CD4-positive, alpha-beta T cell treated with Interleukin-6 for 4 hours (primary cell): ENCODE measurements around the gene CFAP65.

ENCODE experiments used
- DNase-seq: peaks from one replicate; pipeline ENCODE4 v3.0.0-alpha.2; 2020; ENCODE audit warnings: mixed read lengths

Gene CFAP65

GRCh38 chr2:219059725-219060682 lies 18.7 kb upstream of the CFAP65 start:
- DNase-seq, result no peak

GRCh38 chr2:219059375-219059724 lies 18.0 kb upstream of the CFAP65 start:
- no peak for DNase-seq

- no peak for DNase-seq
Measured at GRCh38 chr2:219058541-219059374, 17.4 kb upstream of the CFAP65 start.

- DNase-seq, result peak; percentile 79
Measured at GRCh38 chr2:219057709-219058540, 16.6 kb upstream of the CFAP65 start.

- no peak for DNase-seq
Measured at GRCh38 chr2:219056896-219057708, 15.8 kb upstream of the CFAP65 start.

GRCh38 chr2:219056176-219056895 lies 15.0 kb upstream of the CFAP65 start:
- no peak for DNase-seq

GRCh38 chr2:219054956-219055903 lies 13.9 kb upstream of the CFAP65 start:
- DNase-seq, result no peak

GRCh38 chr2:219049282-219049681 lies 8.0 kb upstream of the CFAP65 start:
- no peak for DNase-seq

GRCh38 chr2:219045937-219046550 lies 4.7 kb upstream of the CFAP65 start:
- peak; percentile 14 for DNase-seq

GRCh38 chr2:219042750-219043149 lies 1.4 kb upstream of the CFAP65 start:
- no peak for DNase-seq

GRCh38 chr2:219042157-219042556 lies 841 bp upstream of the CFAP65 start:
- no peak for DNase-seq

- DNase-seq, result no peak
Measured at GRCh38 chr2:219038600-219038999, 2.7 kb downstream of the CFAP65 start.

GRCh38 chr2:219037783-219038499 lies 3.4 kb downstream of the CFAP65 start:
- DNase-seq, result no peak

GRCh38 chr2:219035942-219036341 lies 5.4 kb downstream of the CFAP65 start:
- DNase-seq, result no peak

GRCh38 chr2:219034823-219035222 lies 6.5 kb downstream of the CFAP65 start:
- no peak for DNase-seq

- no peak for DNase-seq
Measured at GRCh38 chr2:219032051-219032745, 9.1 kb downstream of the CFAP65 start.

- DNase-seq, result no peak
Measured at GRCh38 chr2:219031005-219031738, 10.1 kb downstream of the CFAP65 start.
